CD4-positive, alpha-beta T cell treated with Interferon alpha-2 for 1 hour (primary cell): Measurements from ENCODE around the gene FBXO8.
A peak's percentile ranks its signal among the peaks of the same experiment; 100 is the strongest.

Experiments
- DNase-seq, 2 donors: peaks; one replicate each; pipeline ENCODE4 v3.0.0-alpha.2; 2020 to 2022

FBXO8 gene

GRCh38 chr4:174241162-174241561, 42.3 kb downstream of the FBXO8 start:
- no peak for DNase-seq

GRCh38 chr4:174236359-174236758, 47.1 kb downstream of the FBXO8 start:
- DNase-seq = no peak

DNA sequence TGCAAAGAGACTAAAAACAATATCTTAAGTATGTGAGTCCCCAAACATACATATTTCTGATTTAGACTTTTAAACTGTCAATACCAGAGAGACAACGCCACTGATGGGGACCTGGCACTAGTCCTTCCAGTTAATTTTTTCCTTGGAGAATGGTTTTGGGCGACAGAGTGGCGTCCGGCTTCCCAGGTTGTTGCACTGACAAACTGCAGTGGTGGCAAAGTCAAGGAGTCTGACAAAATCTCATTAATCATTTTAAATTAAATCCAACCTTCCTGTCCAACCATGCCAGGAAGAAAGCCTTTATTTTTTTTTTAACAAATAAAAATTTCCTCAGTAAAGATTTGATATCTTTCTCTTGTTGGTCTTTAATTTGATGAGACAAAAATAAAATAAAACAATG, 52.8 kb downstream of the FBXO8 start:
- DNase-seq = no peak

- no peak for DNase-seq
Observed at GRCh38 chr4:174230148-174230547, 53.3 kb downstream of the FBXO8 start.

DNA sequence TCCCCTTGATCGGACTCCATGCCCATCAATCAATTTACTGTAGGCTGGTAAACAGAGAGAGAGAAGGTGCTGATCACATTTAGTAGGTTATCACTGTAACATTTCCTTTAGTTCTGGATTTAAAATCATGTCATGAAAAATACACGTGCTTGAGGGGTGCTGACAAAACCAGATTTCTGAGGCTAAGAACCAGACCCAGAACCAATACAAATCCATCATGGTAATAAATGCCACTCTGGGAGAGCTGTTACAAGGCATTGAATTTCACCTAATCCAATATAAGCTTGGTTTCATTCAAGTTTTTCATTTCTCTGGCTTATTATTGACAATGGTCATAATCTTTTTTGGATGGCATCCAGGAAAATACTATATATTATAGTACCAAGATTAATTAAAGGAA, 54.5 kb downstream of the FBXO8 start:
- no peak for DNase-seq

GRCh38 chr4:174225349-174226049, 58.0 kb downstream of the FBXO8 start:
- no peak for DNase-seq

DNA sequence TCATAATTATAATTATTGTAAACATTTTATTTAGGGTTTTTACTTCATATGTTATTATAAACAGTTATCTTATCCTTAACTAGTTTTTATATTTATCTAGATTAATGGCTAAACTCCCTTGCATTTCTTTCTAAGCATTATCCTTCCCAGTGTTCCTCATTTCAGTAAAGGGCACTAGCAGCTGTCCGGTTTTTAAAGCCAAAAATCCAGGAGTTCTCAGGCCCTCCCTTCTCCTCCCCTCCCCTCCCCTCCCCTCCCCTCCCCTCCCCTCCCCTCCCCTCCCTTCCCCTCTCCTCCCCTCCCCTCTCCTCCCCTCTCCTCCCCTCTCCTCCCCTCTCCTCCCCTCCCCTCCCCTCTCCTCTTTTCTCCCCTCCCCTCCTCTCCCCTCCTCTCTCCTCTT, 58.9 kb downstream of the FBXO8 start:
- DNase-seq = no peak

GRCh38 chr4:174222266-174222872, 61.1 kb downstream of the FBXO8 start:
- DNase-seq = peak in 1 of 2 donors; percentile 42

GRCh38 chr4:174218127-174218790, 65.2 kb downstream of the FBXO8 start:
- DNase-seq = no peak

DNA sequence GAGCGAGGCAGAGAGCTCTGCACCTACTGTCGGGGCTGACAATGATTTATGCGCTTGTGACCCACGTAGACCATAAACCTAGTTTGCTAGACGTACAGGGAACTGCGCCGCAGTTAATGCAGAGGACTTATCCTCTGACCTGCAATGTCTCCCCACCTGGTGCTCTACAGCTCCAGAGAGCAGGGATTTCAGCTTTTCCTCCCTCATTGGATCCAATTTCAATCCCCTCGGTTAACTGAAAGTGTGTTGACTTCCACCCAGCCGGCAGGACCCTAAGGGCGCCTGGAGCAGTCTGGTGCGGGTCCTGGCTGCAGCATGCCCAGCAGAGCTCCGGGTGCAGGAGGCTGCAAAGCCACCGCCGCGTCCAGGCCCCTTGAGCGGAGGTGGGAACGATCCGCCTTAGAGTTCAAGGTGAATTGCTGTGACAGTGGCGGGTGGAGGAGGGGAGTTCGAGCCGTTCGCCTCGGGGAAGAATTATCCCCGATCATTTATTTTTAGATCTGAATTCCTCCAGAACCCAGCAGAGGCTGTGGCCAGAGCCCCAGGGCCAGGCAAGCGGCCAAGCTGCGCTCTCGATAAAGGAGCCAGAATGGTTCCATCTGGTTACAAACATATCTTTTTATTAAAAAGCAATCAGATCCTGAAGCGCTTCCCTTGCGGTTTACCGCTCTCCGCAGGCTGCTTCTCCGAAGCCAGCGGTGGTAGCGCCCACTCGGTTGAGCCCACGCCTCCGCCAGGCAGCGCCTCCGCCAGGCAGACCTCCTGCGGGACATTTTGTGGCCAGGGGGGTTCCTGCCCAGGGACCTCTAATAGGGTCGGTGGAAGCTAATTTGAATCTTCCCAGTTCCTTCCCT, 66.0 kb downstream of the FBXO8 start:
- peak in 1 of 2 donors; percentile 26 for DNase-seq

DNA sequence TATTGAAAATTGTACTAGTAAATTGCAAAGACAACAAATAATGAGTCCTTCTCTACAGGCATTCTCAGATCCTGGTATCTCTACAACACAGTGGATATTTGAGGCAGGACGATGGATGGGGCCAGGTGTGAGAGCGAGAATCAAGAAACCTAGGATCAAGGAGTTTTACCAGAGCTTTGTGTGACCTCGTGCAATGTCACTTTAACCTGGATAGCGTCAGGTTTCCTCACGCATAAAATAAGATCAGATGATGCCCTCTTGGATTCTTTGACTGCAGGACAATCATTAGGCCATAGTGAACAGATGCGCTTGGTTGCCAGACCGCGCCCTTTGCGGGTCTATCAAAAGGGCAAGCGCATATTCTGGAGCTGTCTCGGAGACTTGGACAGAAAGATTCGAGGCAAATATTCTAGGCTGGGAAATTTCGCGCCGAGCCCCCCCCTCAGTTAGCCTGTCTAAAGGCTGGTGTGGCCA, 66.6 kb downstream of the FBXO8 start:
- DNase-seq = no peak

DNA sequence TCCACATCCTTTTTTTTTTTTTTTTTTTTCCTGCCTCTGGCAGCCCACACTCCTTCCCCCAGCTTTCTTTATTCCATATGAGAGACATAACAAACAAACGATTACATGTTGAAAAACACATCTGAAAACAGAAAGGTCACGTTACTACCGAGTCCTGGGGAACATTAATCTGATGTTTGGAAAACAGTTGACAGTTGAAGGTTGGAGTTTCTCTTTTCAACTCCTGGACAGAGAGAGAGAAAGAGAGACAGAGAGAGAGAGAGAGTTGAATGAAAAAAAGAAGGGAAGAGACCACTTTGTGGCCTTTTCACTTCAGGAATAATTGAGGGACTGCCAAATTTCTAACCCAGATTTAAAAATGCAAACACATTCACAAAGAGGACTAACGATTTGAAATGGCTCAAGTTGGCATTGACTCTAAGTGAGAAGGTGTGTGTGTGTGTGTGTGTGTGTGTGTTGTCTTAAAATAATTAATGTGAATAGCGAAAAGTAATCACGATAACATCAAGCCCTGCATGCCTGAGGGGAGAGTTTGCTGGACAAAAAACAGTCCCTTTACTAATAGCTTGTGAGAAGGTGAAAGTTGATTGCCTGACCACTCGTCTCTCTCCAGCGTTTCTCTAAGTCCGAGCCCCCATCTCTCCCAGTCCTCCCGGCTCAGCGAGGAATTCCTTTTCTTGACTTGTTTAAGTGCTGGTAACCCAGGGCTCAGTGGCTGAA, 67.3 kb downstream of the FBXO8 start:
- no peak for DNase-seq

DNA sequence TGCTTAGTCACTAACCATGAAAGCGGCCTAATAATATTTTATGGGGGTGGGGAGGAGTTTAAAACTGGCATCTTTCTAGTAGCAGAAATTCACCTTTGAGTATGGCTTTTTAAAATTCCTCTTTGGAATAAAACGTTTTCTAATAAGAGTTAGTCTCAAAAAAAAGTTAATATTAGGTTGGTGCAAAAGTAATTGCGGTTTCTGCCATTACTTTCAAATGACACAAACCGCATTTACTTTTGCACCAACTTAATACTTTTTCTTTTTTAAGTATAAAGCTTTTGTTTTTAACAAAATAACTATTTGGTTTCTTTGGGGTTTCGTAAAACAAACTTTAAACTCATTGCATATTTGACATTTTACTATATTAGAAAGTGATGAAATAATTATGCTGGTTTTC, 68.4 kb downstream of the FBXO8 start:
- DNase-seq = no peak

DNA sequence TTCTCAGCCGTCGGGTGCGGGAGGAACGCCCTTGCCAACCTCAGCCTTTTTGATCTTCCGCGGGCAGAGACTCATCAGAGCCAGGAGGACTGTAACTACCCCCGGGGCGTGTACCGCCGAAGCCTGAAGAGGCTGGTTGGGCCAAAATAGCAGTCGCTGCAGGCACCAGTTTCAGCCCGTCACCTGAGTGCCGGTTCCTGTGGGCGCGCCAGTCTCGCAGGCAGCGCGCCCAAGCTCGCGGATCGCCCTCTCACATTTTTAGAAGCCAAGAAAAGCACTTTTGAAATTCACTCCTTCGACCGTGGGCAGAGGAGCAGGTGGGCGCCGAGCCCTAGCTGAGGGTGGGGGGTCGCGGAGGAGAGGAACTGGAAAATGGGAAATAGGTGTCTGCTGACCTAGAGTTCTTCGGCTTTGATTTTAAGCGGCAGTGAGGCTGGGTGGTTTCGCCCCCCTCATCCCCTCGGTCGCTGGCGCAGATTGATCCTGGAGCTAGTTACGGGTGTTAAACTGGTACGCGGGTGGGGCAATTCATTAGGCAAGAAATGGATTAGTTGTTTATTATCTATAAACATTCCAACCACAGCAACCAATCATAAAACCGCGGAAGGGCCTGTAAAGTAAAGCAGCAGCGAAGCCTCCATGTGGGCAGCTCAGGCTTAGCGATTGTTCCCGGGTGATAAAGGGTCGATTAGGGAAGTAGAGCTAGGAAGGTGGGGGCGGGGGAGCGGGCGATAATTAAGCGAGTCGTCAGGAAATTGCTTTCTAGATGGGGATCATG, 69.2 kb downstream of the FBXO8 start:
- DNase-seq = no peak

GRCh38 chr4:174213731-174214100, 69.8 kb downstream of the FBXO8 start:
- no peak for DNase-seq

DNA sequence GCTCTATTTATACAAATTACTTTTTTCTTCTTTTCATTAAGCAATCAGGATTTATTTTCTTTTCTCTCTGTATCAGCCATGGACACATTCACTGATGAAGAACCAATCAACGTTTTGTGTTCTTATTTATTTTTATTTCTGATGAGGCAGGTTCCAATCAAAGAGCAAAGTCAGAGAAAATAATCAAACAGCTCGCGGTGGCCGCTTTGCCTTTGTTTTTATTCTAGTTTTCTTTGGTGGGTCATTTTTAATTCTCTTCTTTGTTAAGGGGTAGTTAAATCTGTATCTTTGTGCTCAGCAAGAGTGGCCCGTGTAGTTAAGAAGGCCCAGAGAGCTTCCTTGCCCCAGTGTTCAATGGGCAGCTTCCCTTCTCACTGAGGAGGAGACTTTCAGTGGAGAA, 71.4 kb downstream of the FBXO8 start:
- no peak for DNase-seq

DNA sequence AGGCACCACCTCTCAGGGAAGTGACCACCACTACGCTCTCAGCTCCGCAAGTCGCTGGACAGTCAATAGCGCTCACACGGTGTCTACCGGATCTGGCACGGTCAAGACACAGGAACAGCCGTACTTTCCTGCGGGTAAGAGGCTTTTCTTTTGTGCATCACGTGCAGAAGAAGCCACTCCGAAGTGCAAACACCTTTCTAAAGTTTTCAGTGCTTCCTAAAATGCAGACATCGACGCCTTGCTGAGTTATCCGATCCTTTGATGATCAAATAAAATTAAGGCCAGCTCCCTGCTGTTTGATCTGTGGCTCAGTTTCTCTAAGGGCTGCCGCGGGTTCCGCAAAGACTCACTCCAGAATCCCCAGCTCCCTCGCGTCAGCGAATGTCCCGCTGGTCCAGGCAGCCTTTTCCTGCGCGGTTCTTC, 71.8 kb downstream of the FBXO8 start:
- no peak for DNase-seq

DNA sequence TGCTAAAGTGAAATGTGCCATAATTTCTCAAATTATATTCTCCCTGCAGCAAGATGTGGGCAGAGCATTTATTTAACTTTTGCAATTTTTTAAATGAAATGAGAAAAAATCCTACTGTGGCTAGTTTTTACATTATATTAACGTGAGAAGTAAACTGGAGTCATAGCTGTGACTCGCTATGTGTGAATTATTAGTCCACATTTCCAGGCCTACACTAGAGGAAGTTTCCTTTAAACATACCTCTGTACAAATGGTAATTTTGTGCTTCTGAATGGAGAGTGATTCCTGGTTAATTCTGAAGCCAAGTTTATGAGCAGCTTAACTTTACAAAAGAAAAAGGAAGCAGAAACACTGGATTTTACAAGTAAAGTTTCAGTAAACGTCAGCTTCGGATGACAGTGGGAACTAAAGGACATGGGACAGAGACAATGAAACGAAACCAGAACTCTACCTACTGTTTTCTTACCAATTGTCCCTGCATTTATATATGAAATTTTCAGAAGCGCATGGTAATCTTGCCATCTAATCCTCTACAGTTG, 72.4 kb downstream of the FBXO8 start:
- no peak for DNase-seq

GRCh38 chr4:174210354-174210753, 73.1 kb downstream of the FBXO8 start:
- DNase-seq = no peak

DNA sequence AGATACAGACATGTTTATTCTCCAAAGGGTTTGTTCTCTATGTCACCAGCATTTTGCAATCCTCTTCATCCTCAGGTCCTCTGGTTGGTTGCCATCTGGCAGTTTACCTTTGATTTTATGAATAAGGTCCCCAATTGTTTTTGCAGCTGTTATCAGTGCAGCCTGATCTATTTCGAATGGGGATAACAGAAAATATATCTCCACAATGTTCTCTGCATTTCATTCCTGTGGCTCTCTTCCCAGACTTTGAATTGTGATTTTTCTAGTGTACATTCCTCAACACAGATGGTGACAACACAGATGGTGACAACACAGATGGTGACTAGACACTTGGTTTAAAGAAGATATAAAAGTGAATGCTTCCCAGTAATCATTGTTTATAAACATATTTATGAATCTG, 74.1 kb downstream of the FBXO8 start:
- no peak for DNase-seq

DNA sequence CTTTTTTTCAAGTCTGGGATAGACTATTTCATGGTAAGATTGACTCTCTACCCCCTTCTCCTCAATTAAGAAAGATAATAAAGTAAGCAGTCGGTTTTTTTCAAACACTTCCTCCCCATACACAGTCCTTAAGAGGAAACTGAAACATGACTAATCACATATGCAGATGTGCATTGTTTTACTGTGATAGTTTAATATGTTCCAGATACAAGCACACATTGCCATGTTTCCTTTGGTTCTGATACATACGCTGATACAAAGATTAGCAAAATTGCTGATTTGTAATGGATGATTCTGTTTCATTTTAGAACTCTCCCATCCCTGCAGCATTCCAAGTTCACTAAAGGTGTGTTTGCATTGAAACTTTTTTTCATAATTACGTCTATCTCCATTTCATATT, 76.1 kb downstream of the FBXO8 start:
- DNase-seq = no peak
